Gastrocnemius medialis (tissue), 4 donors: ENCODE results near the gene AK1. TPM values are rescaled to one million over a fixed set of nuclear protein-coding genes. Genes with fewer than 3 reads are reported as not detected.
"Not testable (repeated sequence)": the region's sequence is repeated elsewhere in the genome, so short reads cannot be mapped to it uniquely, and the experiment has no call there.

ENCODE experiments used
- ATAC-seq, 2 donors: fragments of 150-250 bp; one replicate each; pipeline ENCODE4 v1.9.1; 2016
- DNase-seq, 2 donors: peaks; one replicate each; pipeline ENCODE4 v3.0.0-alpha.2; 2019
- H3K27ac ChIP-seq, 4 donors: fragments of 200-600 bp; sonication (generic); 1 replicate in 1 of 4; 2 replicates in 3 of 4; pipeline ENCODE4 v1.5.1; 2016 to 2018; ENCODE audit warnings: mild to moderate bottlenecking in 2 of 4, moderate library complexity in 1 of 4
- H3K27me3 ChIP-seq, 3 donors: fragments of 200-600 bp; sonication (generic) in 2 of 3; 1 replicate in 1 of 3; 2 replicates in 2 of 3; pipeline versions ENCODE4 v1.5.1 to v1.6.0; 2016 to 2019; ENCODE audit warnings: mild to moderate bottlenecking in 1 of 3, moderate library complexity in 1 of 3
- H3K36me3 ChIP-seq, 2 donors: fragments of 200-600 bp; sonication (generic) in 1 of 2; one replicate each; pipeline ENCODE4 v1.5.1; 2017 to 2018
- H3K4me1 ChIP-seq, 2 donors: fragments of 200-600 bp; sonication (generic) in 1 of 2; one replicate each; pipeline ENCODE4 v1.5.1; 2016 to 2017; ENCODE audit warnings: mild to moderate bottlenecking in 2 of 2
- H3K4me3 ChIP-seq, 4 donors: fragments of 200-600 bp; sonication (generic) in 3 of 4; 1 replicate in 1 of 4; 2 replicates in 3 of 4; pipeline ENCODE4 v1.5.1; 2016 to 2019; ENCODE audit warnings: mild to moderate bottlenecking in 2 of 4
- H3K9me3 ChIP-seq, 3 donors: fragments of 200-600 bp; sonication (generic) in 2 of 3; 1 replicate in 1 of 3; 2 replicates in 2 of 3; pipeline ENCODE4 v1.5.1; 2016 to 2019
- CTCF ChIP-seq, 5 experiments: fragments of 450-650 bp in 3 of 5; fragments of 200-600 bp in 2 of 5; sonication (generic) in 2 of 5; IDR thresholded peaks in 4 of 5; conservative IDR thresholded peaks in 1 of 5; 1 replicate in 4 of 5; 2 replicates in 1 of 5; pipeline ENCODE4 v1.5.1; 2016 to 2019; ENCODE audit warnings: antibody characterized with exemption in 5 of 5, mild to moderate bottlenecking in 3 of 5, moderate library complexity in 3 of 5
- POLR2A ChIP-seq, 2 donors: fragments of 450-650 bp; IDR thresholded peaks; one replicate each; pipeline ENCODE4 v1.6.1; 2017; ENCODE audit warnings: antibody characterized with exemption in 2 of 2, mild to moderate bottlenecking in 2 of 2, moderate library complexity in 2 of 2
- in situ Hi-C, 4 donors: fragments of 200-750 bp; cut with MboI; loops; one replicate each; pipeline versions ENCODE4 v1.15.0 to v1.8.0; 2017; ENCODE audit warnings: low sequenced_read_pairs in 4 of 4
- intact Hi-C: fragments of 100-400 bp; cut with DNase I; formaldehyde crosslinking; loops from one replicate; pipeline ENCODE4 v1.15.1; 2023; ENCODE audit warnings: low total_unique reads
- total RNA-seq, 4 donors: library from RNA; depleted of rRNA; stranded (reverse); fragments of >200 nt; gene quantifications; one replicate each; pipeline versions ENCODE4 v1.1.0 to v1.2.3, GENCODE V29; 2016

Gene AK1
- total RNA-seq, 4 donors from 2014 or later, result 240 to 489 (median 359) TPM

GRCh38 chr9:127841087-127841835 is 36.2 kb downstream of the AK1 start:
- Histone ChIP-seq H3K4me3 (no peak overlapping the region), H3K4me1 (peaks cover 33 to 37% of the 10 kb centered on the region in 2 donors), H3K9me3 (no peaks in the 10 kb centered on the region), H3K27ac (peak overlapping the region in 2 of 4 donors; percentile 1 to 27), H3K27me3 (no peaks in the 10 kb centered on the region), H3K36me3 (no peaks in the 10 kb centered on the region)
- DNase-seq (no peak), ATAC-seq (no peak)
- in situ Hi-C loops, result no loop called here
- intact Hi-C loops, result no loop called here
- TF ChIP-seq CTCF (IDR thresholded peaks at IDR 0.05 in 4 of 5, conservative IDR thresholded peaks at IDR 0.05 in 1 of 5) (no peak), POLR2A (IDR thresholded peaks at IDR 0.05) (no peak)

- ATAC-seq (peak; percentile 56 to 64), DNase-seq (peak; percentile 43 to 56)
- in situ Hi-C loops (no loop called here), intact Hi-C loops (no loop called here)
- Histone ChIP-seq H3K4me1 (peaks cover 37 to 43% of the 10 kb centered on the region in 2 donors), H3K27me3 (no peaks in the 10 kb centered on the region), H3K9me3 (no peaks in the 10 kb centered on the region), H3K36me3 (no peaks in the 10 kb centered on the region), H3K27ac (peak overlapping the region; percentile 63 to 70 (median 68)), H3K4me3 (no peak overlapping the region)
- TF ChIP-seq CTCF (IDR thresholded peaks at IDR 0.05 in 4 of 5, conservative IDR thresholded peaks at IDR 0.05 in 1 of 5) (no peak), POLR2A (IDR thresholded peaks at IDR 0.05) (peak in 1 of 2 donors; percentile 23)
Observed at GRCh38 chr9:127838375-127839078, 38.9 kb downstream of the AK1 start.

GRCh38 chr9:127837346-127837745 is 40.1 kb downstream of the AK1 start:
- no peaks in the 10 kb centered on the region for H3K27me3 ChIP-seq
- no peaks in the 10 kb centered on the region for H3K36me3 ChIP-seq
- H3K9me3 ChIP-seq, result no peaks in the 10 kb centered on the region
- DNase-seq, result no peak
- in situ Hi-C loops, result no loop called here
- H3K4me1 ChIP-seq, result peaks cover 43 to 44% of the 10 kb centered on the region in 2 donors
- H3K4me3 ChIP-seq, result no peak overlapping the region
- TF ChIP-seq CTCF (IDR thresholded peaks at IDR 0.05 in 4 of 5, conservative IDR thresholded peaks at IDR 0.05 in 1 of 5), result no peak
- TF ChIP-seq POLR2A (IDR thresholded peaks at IDR 0.05), result no peak
- peak overlapping the region in 3 of 4 donors; percentile 68 to 76 (median 72) for H3K27ac ChIP-seq
- intact Hi-C loops, result no loop called here
- no peak for ATAC-seq

- H3K27ac ChIP-seq, result peak overlapping the region; percentile 61 to 76 (median 71)
- intact Hi-C loops, H3K27me3 ChIP-seq, H3K4me3 ChIP-seq, ATAC-seq, H3K9me3 ChIP-seq, DNase-seq, in situ Hi-C loops, H3K36me3 ChIP-seq: not testable (repeated sequence)
- peaks cover 43 to 44% of the 10 kb centered on the region in 2 donors for H3K4me1 ChIP-seq
Observed at GRCh38 chr9:127836561-127836960, 40.9 kb downstream of the AK1 start.

GRCh38 chr9:127835991-127836516 is 41.4 kb downstream of the AK1 start:
- in situ Hi-C loops, result no loop called here
- ATAC-seq (no peak), DNase-seq (no peak)
- Histone ChIP-seq H3K4me1 (peaks cover 43 to 44% of the 10 kb centered on the region in 2 donors), H3K9me3 (no peaks in the 10 kb centered on the region), H3K4me3 (no peak overlapping the region), H3K27ac (peak overlapping the region; percentile 61 to 76 (median 71)), H3K27me3 (no peaks in the 10 kb centered on the region), H3K36me3 (no peaks in the 10 kb centered on the region)
- intact Hi-C loops, result no loop called here
- TF ChIP-seq POLR2A (IDR thresholded peaks at IDR 0.05) (no peak), CTCF (IDR thresholded peaks at IDR 0.05 in 4 of 5, conservative IDR thresholded peaks at IDR 0.05 in 1 of 5) (no peak)
